HepG2 (cell line): ENCODE results near the gene CPT1C. TPM values are rescaled to one million over a fixed set of nuclear protein-coding genes. Genes with fewer than 3 reads are reported as not detected.

ENCODE experiments used
- AGO2 ChIP-seq: fragments of 200-400 bp; formaldehyde crosslinking; optimal IDR thresholded peaks from 2 replicates; pipeline ENCODE3; 2017; ENCODE audit warnings: mild to moderate bottlenecking, low read depth, low read length, moderate library complexity
- EED ChIP-seq: sonication (generic); formaldehyde crosslinking; IDR thresholded peaks from 2 replicates; pipeline ENCODE4 v1.5.0; 2020; ENCODE audit warnings: mild to moderate bottlenecking, missing genetic modification reagents
- HNF1B ChIP-seq: sonication (generic); formaldehyde crosslinking; IDR thresholded peaks from 2 replicates; pipeline ENCODE4 v1.5.1; 2020; ENCODE audit warnings: mild to moderate bottlenecking, moderate library complexity, missing genetic modification reagents
- HOXA5 ChIP-seq: sonication (generic); formaldehyde crosslinking; IDR thresholded peaks from 2 replicates; pipeline ENCODE4 v1.4.0; 2020; ENCODE audit warnings: missing genetic modification reagents
- KAT2B ChIP-seq: fragments of 150-350 bp; IDR thresholded peaks from 2 replicates; pipeline ENCODE4 v1.6.1; 2014; ENCODE audit warnings: low read depth, low read length, borderline replicate concordance
- KLF11 ChIP-seq: IDR thresholded peaks from 2 replicates; pipeline ENCODE4 v1.6.1; 2016; ENCODE audit warnings: missing compliant biosample characterization
- MATR3 ChIP-seq: sonication (generic); formaldehyde crosslinking; IDR thresholded peaks from 2 replicates; pipeline ENCODE4 v1.4.0; 2020; ENCODE audit warnings: missing genetic modification reagents
- MIXL1 ChIP-seq: IDR thresholded peaks from 2 replicates; pipeline ENCODE4 v1.6.1; 2016
- RAD21 ChIP-seq: fragments of 450-650 bp; formaldehyde crosslinking; IDR thresholded peaks from 2 replicates; pipeline ENCODE4 v1.5.0; 2020; ENCODE audit warnings: mild to moderate bottlenecking
- ZNF10 ChIP-seq: sonication (generic); formaldehyde crosslinking; IDR thresholded peaks from 2 replicates; pipeline ENCODE4 v1.4.0; 2020; ENCODE audit warnings: mild to moderate bottlenecking, low read depth, missing genetic modification reagents, borderline replicate concordance
- ZNF569 ChIP-seq: sonication (generic); formaldehyde crosslinking; IDR thresholded peaks from 2 replicates; pipeline ENCODE4 v1.5.0; 2020; ENCODE audit warnings: mild to moderate bottlenecking, missing genetic modification reagents, moderate library complexity, borderline replicate concordance
- polyA plus RNA-seq, 8 experiments: library from polyadenylated mRNA; depleted of rRNA in 3 of 8; stranded (reverse) in 7 of 8; unstranded in 1 of 8; fragments of >200 nt; fragmentation: Illumina TruSeq in 4 of 8; extraction: Trizol in 4 of 8; gene quantifications; 2 replicates each; pipeline versions ENCODE4 v1.2.1 to v1.2.3, GENCODE V29; 2011 to 2016; ENCODE audit warnings: low read depth in 4 of 8, missing spikeins in 1 of 8, mixed read lengths in 1 of 8; ENCODE audit not compliant: insufficient read depth in 1 of 8
- total RNA-seq, 5 experiments: library from RNA; depleted of rRNA; stranded (reverse); fragments of >200 nt; fragmentation: Illumina TruSeq; extraction: Trizol; gene quantifications; 2 replicates each; pipeline ENCODE4 v1.2.3, GENCODE V29; 2016; ENCODE audit warnings: low read depth in 1 of 5
- TF ChIP-seq, protein P1 (sequence below): IDR thresholded peaks from 2 replicates; pipeline ENCODE4 v1.4.0; 2020; ENCODE audit warnings: mild to moderate bottlenecking, missing genetic modification reagents
- TF ChIP-seq, protein P2 (sequence below): sonication (generic); formaldehyde crosslinking; IDR thresholded peaks from 2 replicates; pipeline ENCODE4 v1.5.0; 2020; ENCODE audit warnings: missing genetic modification reagents, mild to moderate bottlenecking, borderline replicate concordance
- TF ChIP-seq, protein P3 (sequence below): sonication (generic); formaldehyde crosslinking; IDR thresholded peaks from 2 replicates; pipeline ENCODE4 v1.9.0; 2022; ENCODE audit warnings: missing genetic modification reagents, mild to moderate bottlenecking, borderline replicate concordance
- TF ChIP-seq, protein P4 (sequence below): sonication (generic); formaldehyde crosslinking; IDR thresholded peaks from 2 replicates; pipeline ENCODE4 v1.5.0; 2020; ENCODE audit warnings: mild to moderate bottlenecking, low read depth, missing genetic modification reagents, borderline replicate concordance
- TF ChIP-seq, protein P5 (sequence below): sonication (generic); formaldehyde crosslinking; IDR thresholded peaks from 2 replicates; pipeline ENCODE4 v1.4.0; 2020; ENCODE audit warnings: missing genetic modification reagents, mild to moderate bottlenecking, borderline replicate concordance

Gene CPT1C
- total and polyA plus RNA-seq, 2 of the 13 experiments (the other 11 are each of a cell fraction or from before 2014, with no cell fraction given), result 0.18 TPM; not detected in 1

DNA sequence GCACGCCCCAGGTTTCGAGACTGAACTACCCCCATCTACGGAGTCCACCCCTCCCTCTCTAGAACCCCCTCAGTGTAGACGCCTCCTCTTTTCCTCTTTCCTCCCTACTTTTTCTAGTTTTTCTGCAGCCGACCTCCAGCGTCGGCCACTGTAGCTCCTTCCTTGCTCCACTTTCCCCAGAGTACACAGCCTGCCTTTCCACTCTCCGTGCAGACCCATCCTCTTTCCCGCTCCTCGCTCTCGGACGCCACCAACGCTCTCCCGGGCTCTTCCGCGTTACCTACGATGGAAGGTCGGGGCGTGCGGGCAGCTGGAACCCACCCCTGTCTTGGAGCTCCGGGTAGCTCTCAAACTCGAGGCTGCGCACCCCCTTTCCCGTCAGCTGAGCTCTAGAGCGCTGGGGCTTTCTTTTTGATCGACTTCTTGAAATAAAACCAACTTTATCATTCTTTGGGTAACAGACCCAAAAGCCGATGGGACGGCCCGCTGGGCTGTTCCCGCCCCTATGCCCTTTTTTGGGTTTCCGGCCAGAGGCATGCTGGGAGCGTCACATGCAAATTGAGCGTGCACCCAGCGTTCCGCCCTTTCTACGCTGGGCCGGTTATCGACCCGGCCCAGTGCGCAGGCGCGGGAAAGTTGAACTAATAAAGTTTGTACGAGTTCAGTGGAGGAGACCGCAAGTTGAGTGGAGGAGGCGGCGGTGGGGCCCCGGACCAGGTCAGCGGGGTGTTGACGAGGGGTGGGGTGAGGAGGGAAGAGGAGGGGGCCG is 25.4 kb upstream of the CPT1C start, which contains the start of the genes BCL2L12 and IRF3 (continued):
- TF ChIP-seq, protein P1, sequence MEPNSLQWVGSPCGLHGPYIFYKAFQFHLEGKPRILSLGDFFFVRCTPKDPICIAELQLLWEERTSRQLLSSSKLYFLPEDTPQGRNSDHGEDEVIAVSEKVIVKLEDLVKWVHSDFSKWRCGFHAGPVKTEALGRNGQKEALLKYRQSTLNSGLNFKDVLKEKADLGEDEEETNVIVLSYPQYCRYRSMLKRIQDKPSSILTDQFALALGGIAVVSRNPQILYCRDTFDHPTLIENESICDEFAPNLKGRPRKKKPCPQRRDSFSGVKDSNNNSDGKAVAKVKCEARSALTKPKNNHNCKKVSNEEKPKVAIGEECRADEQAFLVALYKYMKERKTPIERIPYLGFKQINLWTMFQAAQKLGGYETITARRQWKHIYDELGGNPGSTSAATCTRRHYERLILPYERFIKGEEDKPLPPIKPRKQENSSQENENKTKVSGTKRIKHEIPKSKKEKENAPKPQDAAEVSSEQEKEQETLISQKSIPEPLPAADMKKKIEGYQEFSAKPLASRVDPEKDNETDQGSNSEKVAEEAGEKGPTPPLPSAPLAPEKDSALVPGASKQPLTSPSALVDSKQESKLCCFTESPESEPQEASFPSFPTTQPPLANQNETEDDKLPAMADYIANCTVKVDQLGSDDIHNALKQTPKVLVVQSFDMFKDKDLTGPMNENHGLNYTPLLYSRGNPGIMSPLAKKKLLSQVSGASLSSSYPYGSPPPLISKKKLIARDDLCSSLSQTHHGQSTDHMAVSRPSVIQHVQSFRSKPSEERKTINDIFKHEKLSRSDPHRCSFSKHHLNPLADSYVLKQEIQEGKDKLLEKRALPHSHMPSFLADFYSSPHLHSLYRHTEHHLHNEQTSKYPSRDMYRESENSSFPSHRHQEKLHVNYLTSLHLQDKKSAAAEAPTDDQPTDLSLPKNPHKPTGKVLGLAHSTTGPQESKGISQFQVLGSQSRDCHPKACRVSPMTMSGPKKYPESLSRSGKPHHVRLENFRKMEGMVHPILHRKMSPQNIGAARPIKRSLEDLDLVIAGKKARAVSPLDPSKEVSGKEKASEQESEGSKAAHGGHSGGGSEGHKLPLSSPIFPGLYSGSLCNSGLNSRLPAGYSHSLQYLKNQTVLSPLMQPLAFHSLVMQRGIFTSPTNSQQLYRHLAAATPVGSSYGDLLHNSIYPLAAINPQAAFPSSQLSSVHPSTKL (CRISPR knock-in tag), result no peak
- TF ChIP-seq, protein P2, sequence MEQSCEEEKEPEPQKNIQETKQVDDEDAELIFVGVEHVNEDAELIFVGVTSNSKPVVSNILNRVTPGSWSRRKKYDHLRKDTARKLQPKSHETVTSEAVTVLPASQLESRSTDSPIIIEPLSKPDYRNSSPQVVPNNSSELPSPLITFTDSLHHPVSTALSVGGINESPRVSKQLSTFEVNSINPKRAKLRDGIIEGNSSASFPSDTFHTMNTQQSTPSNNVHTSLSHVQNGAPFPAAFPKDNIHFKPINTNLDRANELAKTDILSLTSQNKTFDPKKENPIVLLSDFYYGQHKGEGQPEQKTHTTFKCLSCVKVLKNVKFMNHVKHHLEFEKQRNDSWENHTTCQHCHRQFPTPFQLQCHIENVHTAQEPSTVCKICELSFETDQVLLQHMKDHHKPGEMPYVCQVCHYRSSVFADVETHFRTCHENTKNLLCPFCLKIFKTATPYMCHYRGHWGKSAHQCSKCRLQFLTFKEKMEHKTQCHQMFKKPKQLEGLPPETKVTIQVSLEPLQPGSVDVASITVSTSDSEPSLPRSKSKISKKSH (CRISPR knock-in tag), result no peak
- TF ChIP-seq, protein P3, sequence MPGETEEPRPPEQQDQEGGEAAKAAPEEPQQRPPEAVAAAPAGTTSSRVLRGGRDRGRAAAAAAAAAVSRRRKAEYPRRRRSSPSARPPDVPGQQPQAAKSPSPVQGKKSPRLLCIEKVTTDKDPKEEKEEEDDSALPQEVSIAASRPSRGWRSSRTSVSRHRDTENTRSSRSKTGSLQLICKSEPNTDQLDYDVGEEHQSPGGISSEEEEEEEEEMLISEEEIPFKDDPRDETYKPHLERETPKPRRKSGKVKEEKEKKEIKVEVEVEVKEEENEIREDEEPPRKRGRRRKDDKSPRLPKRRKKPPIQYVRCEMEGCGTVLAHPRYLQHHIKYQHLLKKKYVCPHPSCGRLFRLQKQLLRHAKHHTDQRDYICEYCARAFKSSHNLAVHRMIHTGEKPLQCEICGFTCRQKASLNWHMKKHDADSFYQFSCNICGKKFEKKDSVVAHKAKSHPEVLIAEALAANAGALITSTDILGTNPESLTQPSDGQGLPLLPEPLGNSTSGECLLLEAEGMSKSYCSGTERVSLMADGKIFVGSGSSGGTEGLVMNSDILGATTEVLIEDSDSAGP (CRISPR knock-in tag), result peak; percentile 56; the same call in 1 of the 2 replicates
- 0 out of 2 replicates have a peak, but pooled peaks have one; percentile 13 for TF ChIP-seq HOXA5 (CRISPR knock-in tag)
- peak; percentile 78 for TF ChIP-seq KAT2B
- no peak for TF ChIP-seq RAD21 (CRISPR knock-in tag)
- peak; percentile 49 for TF ChIP-seq AGO2
- TF ChIP-seq ZNF569 (CRISPR knock-in tag), result no peak
- no peak for TF ChIP-seq ZNF10 (CRISPR knock-in tag)
- no peak for TF ChIP-seq MIXL1 (CRISPR knock-in tag)
- TF ChIP-seq, protein P4, sequence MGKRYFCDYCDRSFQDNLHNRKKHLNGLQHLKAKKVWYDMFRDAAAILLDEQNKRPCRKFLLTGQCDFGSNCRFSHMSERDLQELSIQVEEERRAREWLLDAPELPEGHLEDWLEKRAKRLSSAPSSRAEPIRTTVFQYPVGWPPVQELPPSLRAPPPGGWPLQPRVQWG (CRISPR knock-in tag), result no peak
- no peak for TF ChIP-seq KLF11
- TF ChIP-seq MATR3 (CRISPR knock-in tag), result no peak
- TF ChIP-seq, protein P5, sequence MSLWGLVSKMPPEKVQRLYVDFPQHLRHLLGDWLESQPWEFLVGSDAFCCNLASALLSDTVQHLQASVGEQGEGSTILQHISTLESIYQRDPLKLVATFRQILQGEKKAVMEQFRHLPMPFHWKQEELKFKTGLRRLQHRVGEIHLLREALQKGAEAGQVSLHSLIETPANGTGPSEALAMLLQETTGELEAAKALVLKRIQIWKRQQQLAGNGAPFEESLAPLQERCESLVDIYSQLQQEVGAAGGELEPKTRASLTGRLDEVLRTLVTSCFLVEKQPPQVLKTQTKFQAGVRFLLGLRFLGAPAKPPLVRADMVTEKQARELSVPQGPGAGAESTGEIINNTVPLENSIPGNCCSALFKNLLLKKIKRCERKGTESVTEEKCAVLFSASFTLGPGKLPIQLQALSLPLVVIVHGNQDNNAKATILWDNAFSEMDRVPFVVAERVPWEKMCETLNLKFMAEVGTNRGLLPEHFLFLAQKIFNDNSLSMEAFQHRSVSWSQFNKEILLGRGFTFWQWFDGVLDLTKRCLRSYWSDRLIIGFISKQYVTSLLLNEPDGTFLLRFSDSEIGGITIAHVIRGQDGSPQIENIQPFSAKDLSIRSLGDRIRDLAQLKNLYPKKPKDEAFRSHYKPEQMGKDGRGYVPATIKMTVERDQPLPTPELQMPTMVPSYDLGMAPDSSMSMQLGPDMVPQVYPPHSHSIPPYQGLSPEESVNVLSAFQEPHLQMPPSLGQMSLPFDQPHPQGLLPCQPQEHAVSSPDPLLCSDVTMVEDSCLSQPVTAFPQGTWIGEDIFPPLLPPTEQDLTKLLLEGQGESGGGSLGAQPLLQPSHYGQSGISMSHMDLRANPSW (CRISPR knock-in tag), result 0 out of 2 replicates have a peak, but pooled peaks have one; percentile 23
- TF ChIP-seq EED (CRISPR knock-in tag), result no peak
- TF ChIP-seq HNF1B (CRISPR knock-in tag), result no peak
